Measurements from ENCODE around the gene MRPL11. TPM values are rescaled to one million over a fixed set of nuclear protein-coding genes. Genes with fewer than 3 reads are reported as not detected.

The MRPL11 gene
- total RNA-seq, 1 experiment from 2014 or later = 105 TPM

- H4K20me1 ChIP-seq (ENCODE audit: control insufficient read depth, insufficient read depth, insufficient read length) = no peaks in the 10 kb centered on the region
- H3K4ac ChIP-seq (ENCODE audit: low read depth, low read length) = no peak overlapping the region
- H2AK5ac ChIP-seq (ENCODE audit: insufficient read length, low read length) = no peak overlapping the region
- Mint-ChIP-seq H3K4me1 (peaks cover 21 to 36% of the 10 kb centered on the region in 2 experiments), H3K9me3 (peaks cover 16 to 27% of the 10 kb centered on the region in 2 experiments; a peak in 4 of 5 replicates), H3K36me3 (ENCODE audit: insufficient read depth in 1 of 3, low read depth in 3 of 3) (peaks cover 0 to 29% (median 7%) of the 10 kb centered on the region in 3 experiments; a peak in 5 of 7 replicates), H3K4me3 (peak overlapping the region; percentile 82 to 90), H3K27me3 (ENCODE audit: low read depth) (peaks cover 8% of the 10 kb centered on the region), H3K27ac (peak overlapping the region; percentile 93 to 94 (median 93); a peak in 6 of 7 replicates)
- H3K18ac ChIP-seq (ENCODE audit: insufficient read length, low read depth, low read length) = no peak overlapping the region
- DNase-seq = no peak
- H4K5ac ChIP-seq (ENCODE audit: insufficient read length, low read depth, low read length) = no peak overlapping the region
- H2BK120ac ChIP-seq (ENCODE audit: low read depth, low read length, poor library complexity, severe bottlenecking) = no peak overlapping the region
- H3K79me1 ChIP-seq (ENCODE audit: insufficient read depth, low read depth, low read length, poor library complexity, severe bottlenecking) = no peaks in the 10 kb centered on the region
- no peak overlapping the region for H2BK12ac ChIP-seq (ENCODE audit: insufficient read length, low read depth, low read length)
- no peak overlapping the region for H2BK20ac ChIP-seq (ENCODE audit: low read depth, low read length, poor library complexity, severe bottlenecking)
- no peak overlapping the region for H2BK15ac ChIP-seq (ENCODE audit: low read depth, low read length)
- TF ChIP-seq, protein P1, sequence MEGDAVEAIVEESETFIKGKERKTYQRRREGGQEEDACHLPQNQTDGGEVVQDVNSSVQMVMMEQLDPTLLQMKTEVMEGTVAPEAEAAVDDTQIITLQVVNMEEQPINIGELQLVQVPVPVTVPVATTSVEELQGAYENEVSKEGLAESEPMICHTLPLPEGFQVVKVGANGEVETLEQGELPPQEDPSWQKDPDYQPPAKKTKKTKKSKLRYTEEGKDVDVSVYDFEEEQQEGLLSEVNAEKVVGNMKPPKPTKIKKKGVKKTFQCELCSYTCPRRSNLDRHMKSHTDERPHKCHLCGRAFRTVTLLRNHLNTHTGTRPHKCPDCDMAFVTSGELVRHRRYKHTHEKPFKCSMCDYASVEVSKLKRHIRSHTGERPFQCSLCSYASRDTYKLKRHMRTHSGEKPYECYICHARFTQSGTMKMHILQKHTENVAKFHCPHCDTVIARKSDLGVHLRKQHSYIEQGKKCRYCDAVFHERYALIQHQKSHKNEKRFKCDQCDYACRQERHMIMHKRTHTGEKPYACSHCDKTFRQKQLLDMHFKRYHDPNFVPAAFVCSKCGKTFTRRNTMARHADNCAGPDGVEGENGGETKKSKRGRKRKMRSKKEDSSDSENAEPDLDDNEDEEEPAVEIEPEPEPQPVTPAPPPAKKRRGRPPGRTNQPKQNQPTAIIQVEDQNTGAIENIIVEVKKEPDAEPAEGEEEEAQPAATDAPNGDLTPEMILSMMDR (conservative IDR thresholded peaks at IDR 0.05) = no peak
- no peak overlapping the region for H3K14ac ChIP-seq (ENCODE audit: insufficient read depth, low read length)
- H3K56ac ChIP-seq (ENCODE audit: insufficient read length, low read depth, low read length) = no peak overlapping the region
- no CpG with 5 or more reads among the region's 19 CpGs for WGBS (ENCODE audit: extremely low coverage, insufficient read length, low lambda C conversion rate)
- no peak overlapping the region for H3K27ac ChIP-seq (ENCODE audit: insufficient read length, low read depth, low read length)
- H3K9me3 ChIP-seq (ENCODE audit: control insufficient read depth, low read depth, low read length) = no peaks in the 10 kb centered on the region
- no peak overlapping the region for H3T11ph ChIP-seq (ENCODE audit: low read length)
- H3K9ac ChIP-seq (ENCODE audit: extremely low read depth, insufficient read length, low read length) = peak overlapping the region; percentile 9
- H2BK5ac ChIP-seq (ENCODE audit: insufficient read length, low read length) = no peak overlapping the region
- H4K91ac ChIP-seq (ENCODE audit: insufficient read length, low read depth, low read length) = no peak overlapping the region
- H3K27me3 ChIP-seq (ENCODE audit: insufficient read depth, low read length) = no peaks in the 10 kb centered on the region
- no peak overlapping the region for H3K23ac ChIP-seq (ENCODE audit: insufficient read length, low read depth, low read length)
- H4K8ac ChIP-seq (replicated peaks; ENCODE audit: insufficient read length, low read depth, low read length) = no peak overlapping the region
- H3K79me2 ChIP-seq (ENCODE audit: insufficient read depth, low read length) = no peaks in the 10 kb centered on the region
- peaks cover 6% of the 10 kb centered on the region for H3K23me2 ChIP-seq (ENCODE audit: insufficient read length, low read depth, low read length, poor library complexity, severe bottlenecking)
- peak overlapping the region; percentile 71 for H3K4me2 ChIP-seq (ENCODE audit: insufficient read depth, insufficient read length, low read length)
- H3K4me1 ChIP-seq (ENCODE audit: insufficient read depth, low read length) = no peaks in the 10 kb centered on the region; the same call in 1 of the 2 replicates
- no peak overlapping the region for H2AFZ ChIP-seq (ENCODE audit: low read length)
Observed at GRCh38 chr11:66465373-66466224, 27.0 kb upstream of the MRPL11 start.
